Mucosa of stomach (tissue), 1 donor: ENCODE measurements around the gene CNKSR1.

Experiments
- H3K27me3 ChIP-seq: one replicate; pipeline ENCODE4 v1.7.0; 2013; ENCODE audit warnings: mild to moderate bottlenecking, low read length; ENCODE audit not compliant: control insufficient read depth, insufficient read depth
- H3K36me3 ChIP-seq: one replicate; pipeline ENCODE4 v1.7.0; 2013; ENCODE audit warnings: low read length; ENCODE audit not compliant: control insufficient read depth, insufficient read depth
- H3K4me1 ChIP-seq: one replicate; pipeline ENCODE4 v1.7.0; 2013; ENCODE audit warnings: mild to moderate bottlenecking, low read length; ENCODE audit not compliant: control insufficient read depth, insufficient read depth
- H3K4me3 ChIP-seq: one replicate; pipeline ENCODE4 v1.7.0; 2013; ENCODE audit warnings: low read length
- H3K9ac ChIP-seq: one replicate; pipeline ENCODE4 v1.7.0; 2013; ENCODE audit warnings: mild to moderate bottlenecking, low read length, moderate library complexity
- H3K9me3 ChIP-seq: one replicate; pipeline ENCODE4 v1.7.0; 2013; ENCODE audit warnings: mild to moderate bottlenecking, low read length, moderate library complexity; ENCODE audit not compliant: control insufficient read depth
- donor health status: Pancreatic carcinoma.

The CNKSR1 gene

GRCh38 chr1:26197301-26197700 lies 20.0 kb downstream of the CNKSR1 start:
- Histone ChIP-seq H3K36me3 (no peaks in the 10 kb centered on the region), H3K27me3 (no peaks in the 10 kb centered on the region), H3K4me1 (no peaks in the 10 kb centered on the region), H3K9me3 (no peaks in the 10 kb centered on the region), H3K4me3 (no peak overlapping the region), H3K9ac (no peak overlapping the region)

GRCh38 chr1:26197813-26198212 lies 20.5 kb downstream of the CNKSR1 start:
- Histone ChIP-seq H3K4me3 (no peak overlapping the region), H3K4me1 (no peaks in the 10 kb centered on the region), H3K9ac (no peak overlapping the region), H3K9me3 (no peaks in the 10 kb centered on the region), H3K36me3 (no peaks in the 10 kb centered on the region), H3K27me3 (peaks cover 3% of the 10 kb centered on the region)

GRCh38 chr1:26200413-26200812 lies 23.1 kb downstream of the CNKSR1 start:
- Histone ChIP-seq H3K4me1 (no peaks in the 10 kb centered on the region), H3K9ac (no peak overlapping the region), H3K4me3 (no peak overlapping the region), H3K27me3 (peaks cover 9% of the 10 kb centered on the region), H3K9me3 (no peaks in the 10 kb centered on the region), H3K36me3 (no peaks in the 10 kb centered on the region)

DNA sequence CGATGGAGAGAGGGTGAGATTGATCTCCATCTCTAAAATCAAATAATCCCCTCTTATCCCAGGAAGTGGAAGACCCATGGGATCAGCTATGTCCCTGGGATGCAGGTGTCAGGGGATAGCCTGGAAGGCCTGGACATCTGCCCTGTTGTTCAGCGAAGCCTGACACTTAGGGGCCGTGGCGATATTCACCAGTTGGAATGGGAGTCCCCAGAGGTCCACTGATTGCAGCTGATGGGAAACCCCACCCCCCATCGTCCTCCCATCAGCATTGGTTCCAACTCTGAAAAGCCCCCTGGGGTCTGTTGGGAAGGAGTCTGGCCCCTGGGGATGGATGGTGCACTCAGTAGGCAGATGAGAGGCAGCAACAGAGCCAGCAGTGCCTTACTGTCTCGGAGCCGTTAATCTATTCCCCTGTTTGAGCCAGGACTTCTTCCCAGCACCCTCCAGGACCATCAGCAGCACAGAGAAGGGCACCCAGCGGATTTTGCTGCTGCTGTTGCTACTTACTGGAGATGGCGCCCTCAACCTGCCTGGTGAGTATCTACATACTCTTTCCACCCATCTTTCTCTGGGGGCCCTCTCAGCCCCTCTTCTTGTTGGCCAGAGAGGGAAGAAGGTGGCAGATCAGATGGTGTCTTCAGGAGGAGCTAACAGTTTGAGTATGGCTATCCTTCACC lies 26.5 kb downstream of the CNKSR1 start:
- Histone ChIP-seq H3K27me3 (peaks cover 9% of the 10 kb centered on the region), H3K9me3 (no peaks in the 10 kb centered on the region), H3K9ac (no peak overlapping the region), H3K36me3 (no peaks in the 10 kb centered on the region), H3K4me3 (no peak overlapping the region), H3K4me1 (no peaks in the 10 kb centered on the region)

DNA sequence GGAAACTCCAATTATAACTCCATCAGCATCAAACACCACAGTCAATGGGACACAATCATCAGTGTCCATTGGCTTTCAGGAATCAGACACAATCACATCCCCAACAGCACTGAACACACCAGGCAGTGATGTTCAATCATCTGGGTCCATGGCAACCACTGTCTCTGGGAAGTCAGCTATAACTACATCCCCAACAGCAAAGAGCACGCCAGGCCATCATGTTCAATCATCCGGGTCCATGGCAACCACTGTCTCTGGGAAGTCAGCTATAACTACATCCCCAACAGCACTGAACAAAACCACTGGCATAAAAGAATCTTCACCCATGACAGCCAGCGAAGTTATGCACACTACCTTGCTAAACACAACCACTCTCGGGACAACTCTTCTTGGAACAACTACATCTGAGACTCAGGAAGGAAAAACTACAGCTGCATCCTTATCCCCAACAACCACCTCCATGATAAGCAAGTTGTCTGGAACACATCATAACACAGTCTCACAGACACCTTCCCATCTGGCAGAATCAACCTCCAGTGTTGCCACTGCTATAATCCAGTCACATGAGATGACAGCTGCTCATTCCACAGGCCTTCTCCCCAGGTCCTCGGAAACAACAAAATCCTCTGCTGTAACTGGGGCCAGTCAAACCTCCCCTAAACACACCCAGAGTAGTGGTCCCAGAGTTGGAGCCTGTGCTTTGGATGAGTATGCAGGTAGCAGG lies 33.0 kb downstream of the CNKSR1 start:
- no peaks in the 10 kb centered on the region for H3K9me3 ChIP-seq
- no peaks in the 10 kb centered on the region for H3K36me3 ChIP-seq
- no peaks in the 10 kb centered on the region for H3K27me3 ChIP-seq
- no peak overlapping the region for H3K9ac ChIP-seq
- no peak overlapping the region for H3K4me3 ChIP-seq
- no peaks in the 10 kb centered on the region for H3K4me1 ChIP-seq

DNA sequence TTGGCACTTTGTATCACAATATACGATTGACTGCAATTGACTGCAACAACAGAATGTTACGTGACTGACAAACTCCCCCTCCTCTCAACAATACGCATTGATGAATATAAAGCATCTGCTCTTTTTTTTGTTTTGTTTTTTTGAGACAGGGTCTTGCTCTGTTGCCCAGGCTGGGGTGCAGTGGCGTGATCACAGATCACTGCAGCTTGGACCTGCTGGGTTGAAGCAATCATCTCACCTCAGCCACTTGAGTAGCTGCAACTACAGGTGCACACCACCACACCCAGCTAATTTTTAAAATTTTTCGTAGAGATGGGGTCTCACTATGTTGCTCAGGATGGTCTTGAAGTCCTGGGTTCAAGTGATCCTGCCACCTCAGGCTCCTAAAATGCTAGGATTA lies 35.4 kb downstream of the CNKSR1 start:
- Histone ChIP-seq H3K27me3 (no peaks in the 10 kb centered on the region), H3K4me1 (no peaks in the 10 kb centered on the region), H3K9ac (no peak overlapping the region), H3K4me3 (no peak overlapping the region), H3K36me3 (no peaks in the 10 kb centered on the region), H3K9me3 (no peaks in the 10 kb centered on the region)

GRCh38 chr1:26213335-26213905 lies 36.1 kb downstream of the CNKSR1 start:
- Histone ChIP-seq H3K27me3 (no peaks in the 10 kb centered on the region), H3K9me3 (no peaks in the 10 kb centered on the region), H3K4me3 (no peak overlapping the region), H3K36me3 (no peaks in the 10 kb centered on the region), H3K4me1 (no peaks in the 10 kb centered on the region), H3K9ac (no peak overlapping the region)

DNA sequence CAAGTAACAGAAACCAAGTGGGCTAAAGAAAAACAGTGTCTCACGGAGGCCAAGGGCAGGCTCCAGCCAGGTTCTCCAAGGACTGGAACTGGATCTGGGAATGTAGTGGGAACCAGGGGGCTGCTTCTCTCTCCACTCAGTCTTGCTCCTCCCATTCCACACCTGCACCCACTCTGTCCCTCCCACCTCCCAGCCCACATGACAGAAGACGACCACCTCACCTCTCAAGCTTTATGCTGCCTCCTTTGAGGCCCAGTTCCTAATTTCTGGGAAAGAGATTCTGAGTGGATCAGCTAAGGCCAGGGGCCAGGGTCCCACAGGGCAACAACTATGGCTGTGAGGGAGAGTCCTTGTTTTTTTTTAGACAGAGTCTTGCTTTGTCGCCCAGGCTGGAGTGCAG lies 38.0 kb downstream of the CNKSR1 start:
- H3K27me3 ChIP-seq = peaks cover 5% of the 10 kb centered on the region
- H3K4me1 ChIP-seq = no peaks in the 10 kb centered on the region
- H3K9me3 ChIP-seq = no peaks in the 10 kb centered on the region
- H3K36me3 ChIP-seq = no peaks in the 10 kb centered on the region
- H3K4me3 ChIP-seq = no peak overlapping the region
- H3K9ac ChIP-seq = no peak overlapping the region

DNA sequence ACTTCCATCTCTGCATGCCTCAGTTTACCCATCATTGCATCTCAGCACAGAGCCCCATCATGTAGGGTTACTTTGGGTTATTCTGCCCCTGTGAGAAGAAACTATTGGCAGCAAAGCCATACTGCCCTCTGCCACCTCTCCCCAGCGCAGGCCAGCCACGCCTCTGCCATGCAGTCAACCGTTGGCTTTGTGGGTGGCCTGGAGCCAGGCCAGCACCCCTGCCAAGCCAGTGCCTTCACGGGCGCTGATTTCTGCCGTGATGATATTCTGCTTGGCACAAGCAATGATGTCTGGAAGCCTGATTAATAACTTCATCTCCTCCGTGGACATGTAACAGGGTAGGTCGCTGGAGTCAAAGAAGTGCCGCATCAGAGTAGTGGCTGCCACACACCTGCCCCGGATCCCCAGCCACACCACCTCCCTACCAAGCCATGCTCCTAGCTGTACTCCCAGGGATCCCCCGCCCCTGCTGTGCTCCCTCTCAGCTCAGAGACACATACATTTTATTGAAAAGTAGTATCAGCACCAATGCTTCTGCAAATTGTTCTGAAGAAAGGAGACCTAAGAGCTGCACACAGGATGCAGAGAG lies 41.7 kb downstream of the CNKSR1 start:
- Histone ChIP-seq H3K27me3 (peaks cover 5% of the 10 kb centered on the region), H3K9ac (no peak overlapping the region)

GRCh38 chr1:26220199-26220912 lies 43.1 kb downstream of the CNKSR1 start:
- no peak overlapping the region for H3K4me3 ChIP-seq
- peaks cover 11% of the 10 kb centered on the region for H3K27me3 ChIP-seq
- H3K36me3 ChIP-seq = no peaks in the 10 kb centered on the region
- H3K4me1 ChIP-seq = no peaks in the 10 kb centered on the region
- H3K9me3 ChIP-seq = no peaks in the 10 kb centered on the region
- H3K9ac ChIP-seq = no peak overlapping the region

More for the DNA sequence above, 41.7 kb downstream of the CNKSR1 start:
- Histone ChIP-seq H3K9me3 (no peaks in the 10 kb centered on the region), H3K4me3 (no peak overlapping the region), H3K36me3 (no peaks in the 10 kb centered on the region), H3K4me1 (no peaks in the 10 kb centered on the region)

DNA sequence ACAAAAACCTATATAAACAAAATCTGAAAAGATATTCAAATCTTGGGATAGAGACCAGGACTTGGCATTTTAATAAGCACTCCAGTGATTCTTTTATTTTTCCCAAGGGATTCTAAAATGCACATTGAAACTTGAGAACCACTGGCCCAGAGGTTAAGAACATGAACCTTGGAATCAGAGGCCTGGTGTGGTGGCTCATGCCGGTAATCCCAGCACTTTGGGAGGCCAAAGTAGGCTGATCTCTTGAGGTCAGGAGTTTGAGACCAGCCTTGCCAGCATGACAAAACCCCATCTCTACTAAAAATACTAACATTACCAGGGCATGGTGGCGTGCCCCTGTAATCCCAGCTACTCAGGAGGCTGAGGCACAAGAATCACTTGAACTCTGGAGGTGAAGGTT lies 43.8 kb downstream of the CNKSR1 start:
- H3K4me1 ChIP-seq = peaks cover 7% of the 10 kb centered on the region
- H3K9ac ChIP-seq = no peak overlapping the region
- H3K36me3 ChIP-seq = no peaks in the 10 kb centered on the region
- no peak overlapping the region for H3K4me3 ChIP-seq
- H3K9me3 ChIP-seq = no peaks in the 10 kb centered on the region
- peaks cover 18% of the 10 kb centered on the region for H3K27me3 ChIP-seq

- Histone ChIP-seq H3K36me3 (no peaks in the 10 kb centered on the region), H3K4me3 (no peak overlapping the region), H3K4me1 (peaks cover 9% of the 10 kb centered on the region), H3K9me3 (no peaks in the 10 kb centered on the region), H3K9ac (no peak overlapping the region), H3K27me3 (peaks cover 22% of the 10 kb centered on the region)
Observed at GRCh38 chr1:26224606-26225005, 47.3 kb downstream of the CNKSR1 start.
